Endothelial cell of umbilical vein (primary cell): ENCODE data around the gene RMND1. TPM values are rescaled to one million over a fixed set of nuclear protein-coding genes. Genes with fewer than 3 reads are reported as not detected.
"Not testable (repeated sequence)": the region's sequence is repeated elsewhere in the genome, so short reads cannot be mapped to it uniquely, and the experiment has no call there.

Experiments
- BruUV-seq: library from RNA; stranded (reverse); fragments of 400-500 nt; replicated peaks from 2 replicates; lab custom pipeline; 2021; lab: Mats Ljungman, UMichigan
- CTCF ChIA-PET: fragments of 300-600, 350-600 bp; sonication (Branson Sonifier 250); formaldehyde crosslinking; loops from one replicate; lab custom pipeline; 2021; ENCODE audit warnings: antibody characterized with exemption, inconsistent platforms; lab: Charles Lee
- POLR2A ChIA-PET: fragments of 300-600, 350-600 bp; sonication (Branson Sonifier 250); formaldehyde crosslinking; loops from one replicate; lab custom pipeline; 2021; ENCODE audit warnings: antibody characterized with exemption, inconsistent platforms; lab: Charles Lee
- DNase-seq: peaks from one replicate; pipeline ENCODE4 v3.0.0-alpha.2; 2011; ENCODE audit warnings: low read depth, low spot score
- FAIRE-seq: peaks from 2 replicates; lab custom pipeline; 2011; peaks lifted over from hg19 to GRCh38; lab: Jason Lieb, UNC
- H2AFZ ChIP-seq: 2 replicates; pipeline ENCODE4 v1.6.0; 2012; ENCODE audit warnings: low read depth, low read length, control low read depth, inconsistent platforms
- H3K27ac ChIP-seq: 2 replicates; pipeline ENCODE4 v1.5.1; 2011; ENCODE audit warnings: low read depth, mild to moderate bottlenecking, control low read depth, low read length, moderate library complexity; ENCODE audit not compliant: insufficient read depth
- H3K27me3 ChIP-seq, 2 experiments: 2 replicates each; pipeline versions ENCODE4 v1.6.0 to v1.6.1; 2011; ENCODE audit warnings: low read length in 2 of 2, mixed read lengths in 1 of 2; ENCODE audit not compliant: control insufficient read depth in 2 of 2, insufficient read depth in 2 of 2
- H3K36me3 ChIP-seq, 2 experiments: 2 replicates in 1 of 2; 3 replicates in 1 of 2; pipeline ENCODE4 v1.5.1; 2011; ENCODE audit warnings: low read length in 2 of 2, mild to moderate bottlenecking in 1 of 2, moderate library complexity in 1 of 2; ENCODE audit not compliant: control insufficient read depth in 2 of 2, insufficient read depth in 2 of 2; ENCODE audit errors: extremely low read depth in 1 of 2
- H3K4me1 ChIP-seq: 3 replicates; pipeline ENCODE4 v1.5.1; 2011; ENCODE audit warnings: mild to moderate bottlenecking, low read length; ENCODE audit not compliant: control insufficient read depth, insufficient read depth; ENCODE audit errors: extremely low read depth
- H3K4me2 ChIP-seq: 2 replicates; pipeline ENCODE4 v1.6.1; 2011; ENCODE audit warnings: low read length, control low read depth, mixed read lengths; ENCODE audit not compliant: insufficient read depth
- H3K4me3 ChIP-seq, 3 experiments: fragments of 200-600 bp in 1 of 3; sonication (generic), shearing (Covaris generic) in 1 of 3; replicated peaks in 1 of 3; 2 replicates each; pipeline ENCODE4 v1.5.1; 2011 to 2016; ENCODE audit warnings: control low read depth in 3 of 3, low read length in 3 of 3, mild to moderate bottlenecking in 2 of 3, inconsistent platforms in 1 of 3, low read depth in 1 of 3, moderate library complexity in 1 of 3; ENCODE audit not compliant: insufficient read depth in 1 of 3
- H3K79me2 ChIP-seq: 2 replicates; pipeline ENCODE4 v1.6.0; 2012; ENCODE audit warnings: low read length, inconsistent platforms; ENCODE audit not compliant: control insufficient read depth, insufficient read depth
- H3K9ac ChIP-seq: replicated peaks from 2 replicates; pipeline ENCODE3; 2011; ENCODE audit warnings: low read length, control low read depth; ENCODE audit not compliant: insufficient read depth; ENCODE audit errors: extremely low read depth
- H3K9me1 ChIP-seq: replicated peaks from 3 replicates; pipeline ENCODE4 v1.6.0; 2011; ENCODE audit warnings: mild to moderate bottlenecking, low read length; ENCODE audit not compliant: control insufficient read depth, insufficient read depth; ENCODE audit errors: extremely low read depth
- H3K9me3 ChIP-seq: replicated peaks from 2 replicates; pipeline ENCODE4 v1.5.1; 2012; ENCODE audit warnings: low read length, inconsistent platforms; ENCODE audit not compliant: control insufficient read depth, insufficient read depth
- H4K20me1 ChIP-seq: replicated peaks from 2 replicates; pipeline ENCODE3; 2011; ENCODE audit warnings: mild to moderate bottlenecking, low read length; ENCODE audit not compliant: control insufficient read depth, insufficient read depth; ENCODE audit errors: extremely low read depth
- EZH2 ChIP-seq: IDR thresholded peaks from 2 replicates; pipeline ENCODE4 v1.6.1; 2012; ENCODE audit warnings: borderline replicate concordance, low read depth, mild to moderate bottlenecking, moderate library complexity, low read length, inconsistent platforms; ENCODE audit not compliant: severe bottlenecking
- FOS ChIP-seq: IDR thresholded peaks from 2 replicates; pipeline ENCODE4 v1.6.1; 2011; ENCODE audit warnings: mild to moderate bottlenecking, low read length, moderate library complexity, borderline replicate concordance; ENCODE audit not compliant: insufficient read depth
- GATA2 ChIP-seq: IDR thresholded peaks from 2 replicates; pipeline ENCODE4 v1.7.0; 2011; ENCODE audit warnings: low read depth, mild to moderate bottlenecking, moderate library complexity, mixed read lengths, low read length; ENCODE audit not compliant: insufficient read length, insufficient read depth
- JUN ChIP-seq: IDR thresholded peaks from 2 replicates; pipeline ENCODE4 v1.6.1; 2011; ENCODE audit warnings: borderline replicate concordance, low read depth; ENCODE audit not compliant: insufficient read length, insufficient read depth
- MYC ChIP-seq: IDR thresholded peaks from one replicate; pipeline ENCODE4 v1.6.1; 2011; ENCODE audit warnings: mild to moderate bottlenecking, low read depth, low read length
- POLR2A ChIP-seq: IDR thresholded peaks from 2 replicates; pipeline ENCODE4 v1.6.1; 2012; ENCODE audit warnings: low read depth, mild to moderate bottlenecking, control low read depth, low read length
- POLR2AphosphoS5 ChIP-seq: IDR thresholded peaks from 2 replicates; pipeline ENCODE4 v1.6.1; 2012; ENCODE audit warnings: low read depth, mild to moderate bottlenecking, control low read depth, low read length, moderate library complexity; ENCODE audit not compliant: insufficient read depth
- dilution Hi-C: fragments of 300-500 bp; cut with MboI; formaldehyde crosslinking; loops from one replicate; pipeline ENCODE4 v1.15.0; 2019; ENCODE audit warnings: low sequenced_read_pairs; ENCODE audit not compliant: extremely low pct_ligation_motif_present
- intact Hi-C: fragments of 100-400 bp; cut with micrococcal nuclease; formaldehyde crosslinking; loops from one replicate; pipeline ENCODE4 v1.10.0; 2022
- polyA plus RNA-seq, 4 experiments: library from polyadenylated mRNA; depleted of rRNA in 3 of 4; stranded (reverse) in 3 of 4; unstranded in 1 of 4; fragments of >200 nt; gene quantifications; 2 replicates each; pipeline versions ENCODE4 v1.2.1 to v1.2.3, GENCODE V29; 2011 to 2012; ENCODE audit warnings: missing spikeins in 1 of 4
- total RNA-seq: library from RNA; stranded (reverse); gene quantifications from 2 replicates; pipeline ENCODE4 v1.2.3, GENCODE V29; 2021
- TF ChIP-seq, protein P1 (sequence below): IDR thresholded peaks from 2 replicates; pipeline ENCODE4 v1.6.1; 2011; ENCODE audit not compliant: insufficient read depth, insufficient read length
- TF ChIP-seq, protein P2 (sequence below), 2 donors: IDR thresholded peaks; 1 replicate in 1 of 2; 2 replicates in 1 of 2; pipeline ENCODE4 v1.5.1; 2011; ENCODE audit warnings: low read length in 2 of 2, mild to moderate bottlenecking in 2 of 2, moderate library complexity in 2 of 2, control low read depth in 1 of 2, inconsistent platforms in 1 of 2, low read depth in 1 of 2; ENCODE audit not compliant: insufficient read depth in 1 of 2; ENCODE audit errors: extremely low read depth in 1 of 2

RMND1 gene
- total and polyA plus RNA-seq, 2 donors (not counting 3 experiments of a cell fraction or from before 2014, with no cell fraction given): 6.3 to 21.4 TPM

- dilution Hi-C loops (no loop called here), intact Hi-C loops (loop anchor here (2.0 kb wide), 1 partner anchor 17 kb away; no protein-coding TSS in a partner anchor)
- H3K4me1 ChIP-seq: peaks cover 15% of the 10 kb centered on the region
- no peaks in the 10 kb centered on the region for H3K9me1 ChIP-seq
- CTCF ChIA-PET: interaction anchor here (0.8 to 3.1 kb wide), 9 partner anchors 12 to 466 kb away, joined by 3 to 16 read pairs (median 5); no protein-coding TSS in a partner anchor
- H3K9me3 ChIP-seq: no peaks in the 10 kb centered on the region
- no peaks in the 10 kb centered on the region for H4K20me1 ChIP-seq
- no peaks in the 10 kb centered on the region for H3K79me2 ChIP-seq
- H3K4me3 ChIP-seq: no peak overlapping the region
- POLR2A ChIA-PET: interaction anchor here (1.0 kb wide), 1 partner anchor 32 kb away, joined by 3 read pairs; no protein-coding TSS in a partner anchor
- peak; percentile 57 for DNase-seq
- no TSS peak for BruUV-seq
- no peak overlapping the region for H3K9ac ChIP-seq
- H3K4me2 ChIP-seq: no peak overlapping the region
- no peak overlapping the region for H2AFZ ChIP-seq
- peak; percentile 4 for FAIRE-seq
- TF ChIP-seq GATA2 (no peak), FOS (no peak), POLR2A (no peak), MYC (no peak), POLR2AphosphoS5 (no peak), JUN (no peak), EZH2 (no peak)
- TF ChIP-seq, protein P1, sequence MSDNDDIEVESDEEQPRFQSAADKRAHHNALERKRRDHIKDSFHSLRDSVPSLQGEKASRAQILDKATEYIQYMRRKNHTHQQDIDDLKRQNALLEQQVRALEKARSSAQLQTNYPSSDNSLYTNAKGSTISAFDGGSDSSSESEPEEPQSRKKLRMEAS: no peak
- TF ChIP-seq, protein P2, sequence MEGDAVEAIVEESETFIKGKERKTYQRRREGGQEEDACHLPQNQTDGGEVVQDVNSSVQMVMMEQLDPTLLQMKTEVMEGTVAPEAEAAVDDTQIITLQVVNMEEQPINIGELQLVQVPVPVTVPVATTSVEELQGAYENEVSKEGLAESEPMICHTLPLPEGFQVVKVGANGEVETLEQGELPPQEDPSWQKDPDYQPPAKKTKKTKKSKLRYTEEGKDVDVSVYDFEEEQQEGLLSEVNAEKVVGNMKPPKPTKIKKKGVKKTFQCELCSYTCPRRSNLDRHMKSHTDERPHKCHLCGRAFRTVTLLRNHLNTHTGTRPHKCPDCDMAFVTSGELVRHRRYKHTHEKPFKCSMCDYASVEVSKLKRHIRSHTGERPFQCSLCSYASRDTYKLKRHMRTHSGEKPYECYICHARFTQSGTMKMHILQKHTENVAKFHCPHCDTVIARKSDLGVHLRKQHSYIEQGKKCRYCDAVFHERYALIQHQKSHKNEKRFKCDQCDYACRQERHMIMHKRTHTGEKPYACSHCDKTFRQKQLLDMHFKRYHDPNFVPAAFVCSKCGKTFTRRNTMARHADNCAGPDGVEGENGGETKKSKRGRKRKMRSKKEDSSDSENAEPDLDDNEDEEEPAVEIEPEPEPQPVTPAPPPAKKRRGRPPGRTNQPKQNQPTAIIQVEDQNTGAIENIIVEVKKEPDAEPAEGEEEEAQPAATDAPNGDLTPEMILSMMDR (IDR thresholded peaks at IDR 0.05; ENCODE audit: extremely low read depth in 1 of 2, insufficient read depth in 1 of 2, low read depth in 1 of 2, low read length in 2 of 2): no peak
- peaks cover 0 to 6% of the 10 kb centered on the region in 2 experiments for H3K36me3 ChIP-seq
- no peaks in the 10 kb centered on the region for H3K27me3 ChIP-seq
- H3K27ac ChIP-seq: no peak overlapping the region
Measured at GRCh38 chr6:151357758-151358436, 94.0 kb downstream of the RMND1 start.

- H3K9me3 ChIP-seq, H4K20me1 ChIP-seq, FAIRE-seq, H3K4me2 ChIP-seq, H3K36me3 ChIP-seq, H2AFZ ChIP-seq, H3K27me3 ChIP-seq, DNase-seq, BruUV-seq, H3K4me3 ChIP-seq, H3K9me1 ChIP-seq, dilution Hi-C loops, H3K9ac ChIP-seq, H3K79me2 ChIP-seq: not testable (repeated sequence)
- ChIA-PET POLR2A (interaction anchor here (0.5 kb wide), 1 partner anchor 24 kb away, joined by 5 read pairs; no protein-coding TSS in a partner anchor), CTCF (interaction anchor here (1.2 to 3.1 kb wide), 4 partner anchors 9 to 465 kb away, joined by 3 to 16 read pairs (median 8); no protein-coding TSS in a partner anchor)
- intact Hi-C loops: loop anchor here (2.0 kb wide), 1 partner anchor 18 kb away; no protein-coding TSS in a partner anchor
- peak overlapping the region; percentile 22 for H3K27ac ChIP-seq
- H3K4me1 ChIP-seq: peaks cover 15% of the 10 kb centered on the region
Measured at GRCh38 chr6:151356983-151357382, 94.9 kb downstream of the RMND1 start.
